Measurements from ENCODE around the gene IL17RD.

The IL17RD gene

DNA sequence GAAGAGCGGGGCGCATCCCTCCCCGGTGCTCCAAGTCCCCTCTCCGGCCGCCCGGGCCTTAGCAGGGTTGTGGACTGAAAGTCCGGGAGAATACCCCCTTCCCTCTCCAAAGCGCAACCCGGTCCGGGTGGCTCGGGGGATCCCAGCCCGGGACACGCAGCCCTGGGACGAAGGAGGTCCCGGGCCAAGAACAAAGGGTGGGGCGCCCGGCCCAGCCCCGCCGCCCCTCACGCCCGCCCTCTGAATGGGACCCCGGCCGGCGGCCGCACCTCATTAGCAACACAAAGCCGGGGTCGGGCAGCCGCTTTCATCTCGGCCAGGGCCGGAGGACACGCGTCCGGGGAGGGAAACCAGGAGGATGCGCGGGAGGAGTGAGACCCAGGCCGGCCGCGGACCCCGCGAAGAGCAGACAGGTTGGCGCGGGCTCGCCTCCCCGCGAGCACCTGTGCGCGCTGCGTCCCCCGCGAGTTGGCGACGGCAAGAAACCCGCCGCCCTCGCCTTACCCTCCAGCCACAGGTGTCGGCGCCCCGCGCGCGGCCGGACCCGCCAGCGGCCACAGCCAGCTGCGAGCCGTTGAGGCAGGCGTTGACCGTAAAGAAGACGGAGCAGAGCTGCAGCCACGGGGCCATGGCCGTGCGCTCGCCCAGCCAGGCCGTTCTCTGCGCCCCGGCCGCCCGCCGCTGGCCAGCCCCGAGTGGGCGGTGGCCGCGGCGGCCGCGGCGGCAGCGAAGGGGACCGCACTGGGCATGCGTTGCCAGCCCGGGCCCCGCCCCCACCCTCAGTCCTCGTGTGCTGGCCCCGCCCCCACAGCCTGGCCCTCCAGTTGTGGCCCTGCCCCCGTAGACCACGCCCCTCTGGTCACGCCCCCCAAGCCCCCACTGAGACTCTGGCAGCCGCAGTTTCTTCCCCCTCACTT lies at the start of gene IL17RD:
IL17RD (minus strand) TSS at position 697 of the 917 bp plus-strand sequence; CDS start at position 630, 67 bp downstream.
- Mint-ChIP-seq H3K27ac (no peak within 1 kb of the TSS), H3K27me3 (peaks cover 68 to 82% of the 10 kb centered on the region in 2 donors), H3K4me3 (peak within 1 kb of the TSS; percentile 90), H3K36me3 (peaks cover 0 to 3% of the 10 kb centered on the region in 2 donors), H3K9me3 (peaks cover 0 to 2% of the 10 kb centered on the region in 2 donors), H3K4me1 (peaks cover 16% of the 10 kb centered on the region in 2 donors)
- DNase-seq: peak; percentile 23
- peak; percentile 66 to 76 for ATAC-seq (replicated peaks)

DNA sequence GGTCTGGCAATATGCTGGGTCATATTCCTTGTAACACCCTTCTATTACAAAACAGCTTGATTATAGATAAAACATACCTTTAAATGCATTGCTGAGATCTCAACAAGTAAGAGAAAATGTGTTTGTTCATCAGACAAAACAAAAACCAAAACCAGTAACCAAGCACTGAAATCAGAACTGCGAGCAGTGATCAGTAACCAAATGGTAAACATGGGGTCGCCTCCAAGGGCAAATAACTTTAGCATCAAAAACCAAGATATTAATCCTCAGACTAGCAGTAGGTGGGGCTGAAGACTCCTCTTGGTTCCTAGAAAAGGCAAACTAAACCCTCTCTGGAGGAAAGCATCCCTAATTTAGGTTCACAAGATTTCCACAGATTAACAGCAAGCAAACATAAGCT lies 41.3 kb upstream of the IL17RD start:
- ATAC-seq (replicated peaks): no peak
- Mint-ChIP-seq H3K27ac (no peak overlapping the region), H3K27me3 (no peaks in the 10 kb centered on the region), H3K4me1 (no peaks in the 10 kb centered on the region), H3K36me3 (no peaks in the 10 kb centered on the region), H3K4me3 (no peak overlapping the region), H3K9me3 (no peaks in the 10 kb centered on the region)
- no peak for DNase-seq

DNA sequence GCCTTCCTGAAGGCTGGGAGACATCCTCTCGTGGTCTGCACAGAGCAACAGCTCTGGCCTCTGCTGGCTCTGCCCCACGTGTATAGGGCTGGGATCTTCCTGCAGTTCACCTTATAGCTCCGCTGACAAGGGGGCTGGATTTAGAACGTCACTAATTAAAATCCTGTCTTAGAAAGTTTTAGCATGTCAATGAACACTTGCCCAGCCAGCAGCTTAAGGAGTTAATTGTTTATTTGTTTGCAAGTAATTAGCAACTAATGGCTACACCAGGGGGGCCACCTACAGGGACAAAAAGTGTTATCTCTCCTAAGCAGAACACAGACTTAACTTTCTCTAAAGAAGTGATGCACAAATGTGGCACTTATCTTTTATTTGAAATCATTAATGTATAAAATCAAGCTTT lies 34.7 kb upstream of the IL17RD start, which contains the start of gene HESX1:
HESX1 (minus strand) TSS at position 84 of the 403 bp plus-strand sequence; CDS start at position 24, 60 bp downstream.
- no peak within 1 kb of the TSS for H3K4me3 Mint-ChIP-seq
- DNase-seq (no peak), ATAC-seq (replicated peaks) (no peak)
- no peaks in the 10 kb centered on the region for H3K4me1 Mint-ChIP-seq
- no peak within 1 kb of the TSS for H3K27ac Mint-ChIP-seq
- H3K27me3 Mint-ChIP-seq: no peaks in the 10 kb centered on the region
- no peaks in the 10 kb centered on the region for H3K9me3 Mint-ChIP-seq
- no peaks in the 10 kb centered on the region for H3K36me3 Mint-ChIP-seq

- H3K36me3 Mint-ChIP-seq: no peaks in the 10 kb centered on the region
- H3K4me1 Mint-ChIP-seq: peaks cover 1 to 9% of the 10 kb centered on the region in 2 donors
- H3K27ac Mint-ChIP-seq: no peak overlapping the region
- H3K4me3 Mint-ChIP-seq: no peak overlapping the region
- no peaks in the 10 kb centered on the region for H3K27me3 Mint-ChIP-seq
- no peak for DNase-seq
- ATAC-seq (replicated peaks): no peak
- H3K9me3 Mint-ChIP-seq: no peaks in the 10 kb centered on the region
Measured at GRCh38 chr3:57194641-57195040, 29.5 kb upstream of the IL17RD start.

GRCh38 chr3:57192028-57192427 lies 26.9 kb upstream of the IL17RD start:
- Mint-ChIP-seq H3K36me3 (no peaks in the 10 kb centered on the region), H3K4me1 (peaks cover 1 to 9% of the 10 kb centered on the region in 2 donors), H3K27ac (no peak overlapping the region), H3K27me3 (no peaks in the 10 kb centered on the region), H3K9me3 (no peaks in the 10 kb centered on the region), H3K4me3 (no peak overlapping the region)
- DNase-seq (no peak), ATAC-seq (replicated peaks) (peak; percentile 36 to 56)

GRCh38 chr3:57184526-57184925 lies 19.4 kb upstream of the IL17RD start:
- H3K9me3 Mint-ChIP-seq: no peaks in the 10 kb centered on the region
- DNase-seq: no peak
- H3K36me3 Mint-ChIP-seq: no peaks in the 10 kb centered on the region
- H3K4me3 Mint-ChIP-seq: no peak overlapping the region
- ATAC-seq (replicated peaks): no peak
- H3K4me1 Mint-ChIP-seq: no peaks in the 10 kb centered on the region
- H3K27ac Mint-ChIP-seq: no peak overlapping the region
- H3K27me3 Mint-ChIP-seq: no peaks in the 10 kb centered on the region

- peak in 1 of 2 donors; percentile 42 for ATAC-seq (replicated peaks)
- H3K27me3 Mint-ChIP-seq: no peaks in the 10 kb centered on the region
- no peak overlapping the region for H3K27ac Mint-ChIP-seq
- H3K9me3 Mint-ChIP-seq: no peaks in the 10 kb centered on the region
- no peak overlapping the region for H3K4me3 Mint-ChIP-seq
- H3K36me3 Mint-ChIP-seq: no peaks in the 10 kb centered on the region
- DNase-seq: no peak
- H3K4me1 Mint-ChIP-seq: peaks cover 1 to 7% of the 10 kb centered on the region in 2 donors
Measured at GRCh38 chr3:57179580-57180410, 14.6 kb upstream of the IL17RD start.

GRCh38 chr3:57176045-57176444 lies 10.9 kb upstream of the IL17RD start:
- H3K27me3 Mint-ChIP-seq: peaks cover 0 to under 1% of the 10 kb centered on the region in 2 donors
- H3K27ac Mint-ChIP-seq: no peak overlapping the region
- no peaks in the 10 kb centered on the region for H3K36me3 Mint-ChIP-seq
- DNase-seq (no peak), ATAC-seq (replicated peaks) (no peak)
- H3K9me3 Mint-ChIP-seq: no peaks in the 10 kb centered on the region
- H3K4me1 Mint-ChIP-seq: peaks cover 2 to 16% of the 10 kb centered on the region in 2 donors
- H3K4me3 Mint-ChIP-seq: no peak overlapping the region

- Mint-ChIP-seq H3K9me3 (no peaks in the 10 kb centered on the region), H3K4me3 (no peak overlapping the region), H3K27ac (no peak overlapping the region), H3K4me1 (peaks cover 6 to 29% of the 10 kb centered on the region in 2 donors), H3K36me3 (no peaks in the 10 kb centered on the region), H3K27me3 (peaks cover 1 to 10% of the 10 kb centered on the region in 2 donors)
- DNase-seq (no peak), ATAC-seq (replicated peaks) (no peak)
Measured at GRCh38 chr3:57173687-57174086, 8.5 kb upstream of the IL17RD start.

DNA sequence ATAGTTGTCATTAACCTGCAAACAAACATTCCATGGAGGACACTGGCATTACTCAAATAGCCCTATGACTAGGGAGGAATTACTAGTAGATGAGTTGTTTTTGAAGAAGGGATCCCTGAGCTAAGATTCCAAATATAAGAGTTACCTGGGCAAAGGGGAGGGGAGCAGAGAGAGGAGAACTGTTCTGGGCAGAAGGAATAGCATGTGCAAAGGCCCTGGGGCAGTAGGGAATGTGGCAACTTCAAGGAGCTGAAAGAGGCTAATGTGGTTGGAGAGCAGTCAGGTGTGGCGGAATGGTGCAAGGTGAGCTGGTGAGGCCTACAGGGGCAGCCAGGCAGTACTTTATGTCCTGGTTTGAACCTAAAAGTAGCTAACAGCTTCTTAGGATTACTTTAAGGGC lies 5.8 kb upstream of the IL17RD start:
- ATAC-seq (replicated peaks) (no peak), DNase-seq (no peak)
- Mint-ChIP-seq H3K27me3 (peaks cover 29 to 36% of the 10 kb centered on the region in 2 donors), H3K36me3 (no peaks in the 10 kb centered on the region), H3K9me3 (no peaks in the 10 kb centered on the region), H3K4me3 (no peak overlapping the region), H3K4me1 (peaks cover 9 to 29% of the 10 kb centered on the region in 2 donors), H3K27ac (peak overlapping the region; percentile 47)

DNA sequence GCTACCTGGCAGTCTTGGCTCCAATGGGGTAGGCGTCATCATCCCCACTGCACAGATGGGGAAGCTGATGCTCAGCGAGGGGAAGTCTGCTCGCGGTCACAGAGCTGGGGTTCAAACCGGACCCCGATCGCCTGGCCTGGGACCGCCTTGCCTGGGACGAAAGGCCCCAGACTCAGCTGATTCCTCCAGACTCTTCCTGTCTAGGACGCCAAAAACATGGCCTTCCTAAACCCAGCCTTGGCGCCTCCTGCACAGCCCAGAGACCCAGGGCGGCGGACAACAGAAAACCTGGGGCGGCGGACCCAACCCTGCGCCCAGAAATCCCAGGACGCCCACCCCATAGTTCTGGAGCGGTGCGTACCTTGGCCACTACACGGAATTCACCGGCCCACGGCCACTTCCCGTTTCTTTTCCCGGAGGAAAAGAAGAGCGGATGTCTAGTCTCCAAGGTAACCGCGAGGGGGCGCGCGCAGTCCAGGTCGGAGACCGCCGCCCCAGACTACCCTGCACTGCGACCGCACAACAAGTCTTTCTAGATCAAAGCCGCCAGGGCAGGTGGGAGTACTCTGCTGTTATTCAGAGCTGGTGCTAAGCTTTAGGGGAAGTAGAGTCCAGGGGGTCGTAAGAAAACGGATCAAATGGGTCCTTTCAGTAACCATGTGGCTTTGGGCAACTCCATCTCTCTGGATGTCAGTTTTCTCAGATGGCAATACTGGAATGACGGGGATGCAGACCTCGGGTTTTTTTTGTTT lies 4.9 kb upstream of the IL17RD start:
- Mint-ChIP-seq H3K36me3 (no peaks in the 10 kb centered on the region), H3K27ac (no peak overlapping the region), H3K27me3 (peaks cover 34 to 43% of the 10 kb centered on the region in 2 donors), H3K4me3 (peak overlapping the region; percentile 74 to 85), H3K9me3 (no peaks in the 10 kb centered on the region), H3K4me1 (peaks cover 11 to 24% of the 10 kb centered on the region in 2 donors)
- DNase-seq (peak; percentile 65), ATAC-seq (replicated peaks) (peak; percentile 89 to 91)

DNA sequence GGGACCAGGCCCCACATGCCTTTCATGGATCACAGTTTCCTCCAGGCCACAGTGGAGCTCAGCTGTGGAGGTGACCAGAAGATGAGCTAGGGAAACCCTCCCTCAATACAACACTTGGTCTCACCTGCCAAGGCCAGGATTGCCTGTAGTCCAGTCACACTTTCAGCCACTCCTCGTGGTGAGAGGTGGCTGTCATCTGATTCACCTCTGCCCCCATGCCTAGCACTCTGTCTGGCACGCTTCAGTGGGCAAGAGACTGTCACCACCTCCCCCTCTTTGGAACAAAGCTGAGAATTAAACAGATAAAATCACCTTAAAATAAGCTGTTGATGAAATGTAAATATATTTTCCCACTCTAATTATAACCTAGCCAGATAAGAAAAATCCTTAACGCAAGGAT lies 4.0 kb upstream of the IL17RD start:
- peaks cover 44 to 48% of the 10 kb centered on the region in 2 donors for H3K27me3 Mint-ChIP-seq

GRCh38 chr3:57168151-57168550 lies 3.0 kb upstream of the IL17RD start:
- ATAC-seq (replicated peaks): no peak
- no peak overlapping the region for H3K4me3 Mint-ChIP-seq
- DNase-seq: no peak
- no peak overlapping the region for H3K27ac Mint-ChIP-seq
- H3K4me1 Mint-ChIP-seq: peaks cover 15 to 21% of the 10 kb centered on the region in 2 donors
- H3K36me3 Mint-ChIP-seq: no peaks in the 10 kb centered on the region
- H3K27me3 Mint-ChIP-seq: peaks cover 51% of the 10 kb centered on the region in 2 donors
- no peaks in the 10 kb centered on the region for H3K9me3 Mint-ChIP-seq

More for the DNA sequence above, 4.0 kb upstream of the IL17RD start:
- no peaks in the 10 kb centered on the region for H3K9me3 Mint-ChIP-seq
- DNase-seq: no peak
- peak overlapping the region; percentile 17 to 85 for H3K4me3 Mint-ChIP-seq
- H3K36me3 Mint-ChIP-seq: no peaks in the 10 kb centered on the region
- H3K4me1 Mint-ChIP-seq: peaks cover 13 to 24% of the 10 kb centered on the region in 2 donors
- no peak for ATAC-seq (replicated peaks)
- no peak overlapping the region for H3K27ac Mint-ChIP-seq

DNA sequence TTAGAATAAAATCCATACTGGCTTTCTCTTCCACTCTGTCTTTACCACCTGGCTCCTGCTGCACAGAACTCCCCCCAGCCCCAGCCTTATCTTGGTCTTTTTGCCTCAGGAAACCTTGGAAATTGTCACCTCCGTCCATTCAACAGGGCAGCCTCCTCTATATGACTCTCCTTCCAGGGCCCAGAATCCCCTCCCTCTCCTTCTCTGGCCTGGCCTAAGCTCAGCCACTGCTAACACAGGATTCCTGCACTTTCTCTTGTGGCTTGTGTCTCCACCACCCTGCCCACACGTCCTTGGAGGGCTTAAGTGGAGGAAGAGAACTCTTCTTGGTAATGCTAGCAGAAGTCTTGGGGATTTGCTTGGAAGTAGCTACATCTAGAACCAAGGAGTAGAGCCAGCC lies 1.5 kb upstream of the IL17RD start:
- peak overlapping the region in 1 of 2 donors; percentile 31 for H3K4me3 Mint-ChIP-seq
- peaks cover 61 to 64% of the 10 kb centered on the region in 2 donors for H3K27me3 Mint-ChIP-seq
- H3K27ac Mint-ChIP-seq: no peak overlapping the region

More for the DNA sequence above, 1.5 kb upstream of the IL17RD start:
- H3K36me3 Mint-ChIP-seq: peaks cover 0 to 3% of the 10 kb centered on the region in 2 donors
- ATAC-seq (replicated peaks) (no peak), DNase-seq (no peak)
- peaks cover 0 to 2% of the 10 kb centered on the region in 2 donors for H3K9me3 Mint-ChIP-seq
- peaks cover 18 to 21% of the 10 kb centered on the region in 2 donors for H3K4me1 Mint-ChIP-seq

All from stimulated activated naive B cell treated with anti-CD40 and anti-IgM and Interleukin-4, amounts not matched to agents 10 μg/mL and 1 μg/mL and 100 μg/mL, for 72 hours (primary cell).